Testis (tissue), 2 donors: ENCODE data around the gene LEPR.

Source experiments
- POLR2A ChIP-seq: fragments of 450-650 bp; IDR thresholded peaks from one replicate; pipeline ENCODE4 v1.6.1; 2017; ENCODE audit warnings: antibody characterized with exemption, mild to moderate bottlenecking, moderate library complexity
- TF ChIP-seq, protein P1 (sequence below), 3 experiments: fragments of 450-650 bp in 2 of 3; fragments of 200-600 bp in 1 of 3; sonication (generic) in 1 of 3; IDR thresholded peaks; one replicate each; pipeline ENCODE4 v1.5.1; 2016 to 2019; ENCODE audit warnings: antibody characterized with exemption in 3 of 3, mild to moderate bottlenecking in 2 of 3, moderate library complexity in 1 of 3

DNA sequence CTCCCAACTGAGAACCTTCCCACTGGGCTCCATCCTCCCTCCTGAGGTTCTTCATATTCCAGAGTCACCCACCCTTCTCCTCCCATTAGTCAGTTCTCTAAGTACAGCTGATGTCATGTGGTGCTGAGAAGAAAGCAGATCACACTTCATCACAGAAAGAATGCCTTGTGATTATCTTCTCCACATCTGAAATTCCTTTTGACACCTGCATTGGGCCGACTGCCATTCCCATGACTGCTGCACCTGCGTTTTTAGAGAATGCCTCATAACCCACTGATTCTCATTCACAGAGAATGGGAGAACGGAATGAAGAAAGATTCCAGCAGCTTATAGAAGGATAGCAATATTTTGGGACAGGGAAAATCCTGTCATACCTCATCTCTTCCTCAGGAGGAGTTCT, 14.3 kb downstream of the LEPR start:
- TF ChIP-seq, protein P1, sequence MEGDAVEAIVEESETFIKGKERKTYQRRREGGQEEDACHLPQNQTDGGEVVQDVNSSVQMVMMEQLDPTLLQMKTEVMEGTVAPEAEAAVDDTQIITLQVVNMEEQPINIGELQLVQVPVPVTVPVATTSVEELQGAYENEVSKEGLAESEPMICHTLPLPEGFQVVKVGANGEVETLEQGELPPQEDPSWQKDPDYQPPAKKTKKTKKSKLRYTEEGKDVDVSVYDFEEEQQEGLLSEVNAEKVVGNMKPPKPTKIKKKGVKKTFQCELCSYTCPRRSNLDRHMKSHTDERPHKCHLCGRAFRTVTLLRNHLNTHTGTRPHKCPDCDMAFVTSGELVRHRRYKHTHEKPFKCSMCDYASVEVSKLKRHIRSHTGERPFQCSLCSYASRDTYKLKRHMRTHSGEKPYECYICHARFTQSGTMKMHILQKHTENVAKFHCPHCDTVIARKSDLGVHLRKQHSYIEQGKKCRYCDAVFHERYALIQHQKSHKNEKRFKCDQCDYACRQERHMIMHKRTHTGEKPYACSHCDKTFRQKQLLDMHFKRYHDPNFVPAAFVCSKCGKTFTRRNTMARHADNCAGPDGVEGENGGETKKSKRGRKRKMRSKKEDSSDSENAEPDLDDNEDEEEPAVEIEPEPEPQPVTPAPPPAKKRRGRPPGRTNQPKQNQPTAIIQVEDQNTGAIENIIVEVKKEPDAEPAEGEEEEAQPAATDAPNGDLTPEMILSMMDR (IDR thresholded peaks at IDR 0.05): no peak
- no peak for TF ChIP-seq POLR2A
